Memory B cell (primary cell): Measurements from ENCODE around the gene PARP15.
A peak's percentile ranks its signal among the peaks of the same experiment; 100 is the strongest.

ENCODE experiments used
- ATAC-seq: fragments of 150-1000 bp; cut with Tn5 transposase; 2 replicates; pipeline ENCODE4 v1.10.0; 2021; ENCODE audit warnings: low read depth, mild to moderate bottlenecking, moderate library complexity
- DNase-seq, 2 donors: peaks; one replicate each; pipeline ENCODE4 v3.0.0; 2022; ENCODE audit warnings: low spot score in 2 of 2
- H3K27ac Mint-ChIP-seq: one replicate; pipeline ENCODE4 v1.8.0; 2022; ENCODE audit warnings: mild to moderate bottlenecking, moderate library complexity, mixed read lengths
- H3K27me3 Mint-ChIP-seq: one replicate; pipeline ENCODE4 v1.8.0; 2022; ENCODE audit warnings: mixed read lengths
- H3K36me3 Mint-ChIP-seq: one replicate; pipeline ENCODE4 v1.8.0; 2022; ENCODE audit warnings: mild to moderate bottlenecking, mixed read lengths
- H3K4me1 Mint-ChIP-seq: one replicate; pipeline ENCODE4 v1.8.0; 2022; ENCODE audit warnings: mixed read lengths
- H3K4me3 Mint-ChIP-seq: one replicate; pipeline ENCODE4 v1.8.0; 2022; ENCODE audit warnings: mild to moderate bottlenecking, moderate library complexity, mixed read lengths
- H3K9me3 Mint-ChIP-seq: one replicate; pipeline ENCODE4 v1.8.0; 2022; ENCODE audit warnings: mixed read lengths

Gene PARP15

GRCh38 chr3:122615303-122615702 lies 37.9 kb downstream of the PARP15 start:
- no peak for ATAC-seq
- peaks cover 41% of the 10 kb centered on the region for H3K36me3 Mint-ChIP-seq
- no peaks in the 10 kb centered on the region for H3K27me3 Mint-ChIP-seq
- H3K4me3 Mint-ChIP-seq = no peak overlapping the region
- no peak for DNase-seq
- peak overlapping the region; percentile 55 for H3K27ac Mint-ChIP-seq
- no peaks in the 10 kb centered on the region for H3K9me3 Mint-ChIP-seq
- peaks cover 26% of the 10 kb centered on the region for H3K4me1 Mint-ChIP-seq

- no peak for DNase-seq
- Mint-ChIP-seq H3K9me3 (peaks cover 3% of the 10 kb centered on the region), H3K4me1 (peaks cover 55% of the 10 kb centered on the region), H3K27me3 (no peaks in the 10 kb centered on the region), H3K27ac (peak overlapping the region; percentile 84), H3K4me3 (no peak overlapping the region), H3K36me3 (peaks cover 41% of the 10 kb centered on the region)
- no peak for ATAC-seq
These were observed 41.2 kb downstream of the PARP15 start for GRCh38 chr3:122618614-122619013.

- H3K36me3 Mint-ChIP-seq = peaks cover 42% of the 10 kb centered on the region
- H3K9me3 Mint-ChIP-seq = peaks cover 3% of the 10 kb centered on the region
These were observed 41.6 kb downstream of the PARP15 start for GRCh38 chr3:122619040-122619439.

GRCh38 chr3:122620399-122620798 lies 42.9 kb downstream of the PARP15 start:
- Mint-ChIP-seq H3K4me3 (peak overlapping the region; percentile 3), H3K4me1 (peaks cover 55% of the 10 kb centered on the region), H3K27me3 (no peaks in the 10 kb centered on the region), H3K9me3 (peaks cover 3% of the 10 kb centered on the region), H3K36me3 (peaks cover 40% of the 10 kb centered on the region), H3K27ac (peak overlapping the region; percentile 91)
- ATAC-seq = no peak
- no peak for DNase-seq

More at GRCh38 chr3:122619040-122619439, 41.6 kb downstream of the PARP15 start:
- no peak overlapping the region for H3K4me3 Mint-ChIP-seq
- peak overlapping the region; percentile 84 for H3K27ac Mint-ChIP-seq
- H3K4me1 Mint-ChIP-seq = peaks cover 58% of the 10 kb centered on the region
- DNase-seq (no peak), ATAC-seq (no peak)
- H3K27me3 Mint-ChIP-seq = no peaks in the 10 kb centered on the region

GRCh38 chr3:122621112-122621511 lies 43.7 kb downstream of the PARP15 start:
- H3K27me3 Mint-ChIP-seq = no peaks in the 10 kb centered on the region
- DNase-seq (no peak), ATAC-seq (peak; percentile 59)
- H3K4me1 Mint-ChIP-seq = peaks cover 55% of the 10 kb centered on the region
- H3K9me3 Mint-ChIP-seq = peaks cover 3% of the 10 kb centered on the region
- H3K4me3 Mint-ChIP-seq = peak overlapping the region; percentile 54
- H3K36me3 Mint-ChIP-seq = peaks cover 40% of the 10 kb centered on the region
- H3K27ac Mint-ChIP-seq = peak overlapping the region; percentile 91

GRCh38 chr3:122623031-122623829 lies 45.8 kb downstream of the PARP15 start:
- Mint-ChIP-seq H3K27ac (peak overlapping the region; percentile 91), H3K4me3 (no peak overlapping the region), H3K36me3 (peaks cover 50% of the 10 kb centered on the region), H3K4me1 (peaks cover 47% of the 10 kb centered on the region), H3K9me3 (peaks cover 3% of the 10 kb centered on the region), H3K27me3 (no peaks in the 10 kb centered on the region)
- DNase-seq (no peak), ATAC-seq (peak; percentile 67)

GRCh38 chr3:122626515-122627180 lies 49.2 kb downstream of the PARP15 start:
- Mint-ChIP-seq H3K27me3 (no peaks in the 10 kb centered on the region), H3K4me3 (no peak overlapping the region), H3K36me3 (peaks cover 46% of the 10 kb centered on the region), H3K4me1 (peaks cover 26% of the 10 kb centered on the region), H3K27ac (peak overlapping the region; percentile 22), H3K9me3 (peaks cover 3% of the 10 kb centered on the region)
- ATAC-seq (no peak), DNase-seq (no peak)

- DNase-seq (no peak), ATAC-seq (no peak)
- peaks cover 3% of the 10 kb centered on the region for H3K9me3 Mint-ChIP-seq
- H3K27me3 Mint-ChIP-seq = no peaks in the 10 kb centered on the region
- peaks cover 42% of the 10 kb centered on the region for H3K36me3 Mint-ChIP-seq
- peak overlapping the region; percentile 22 for H3K27ac Mint-ChIP-seq
- peaks cover 20% of the 10 kb centered on the region for H3K4me1 Mint-ChIP-seq
- H3K4me3 Mint-ChIP-seq = no peak overlapping the region
These were observed 49.9 kb downstream of the PARP15 start for GRCh38 chr3:122627301-122627700.

GRCh38 chr3:122628567-122628966 lies 51.1 kb downstream of the PARP15 start:
- Mint-ChIP-seq H3K27me3 (no peaks in the 10 kb centered on the region), H3K36me3 (peaks cover 33% of the 10 kb centered on the region), H3K4me1 (peaks cover 7% of the 10 kb centered on the region), H3K4me3 (no peak overlapping the region), H3K9me3 (no peaks in the 10 kb centered on the region), H3K27ac (no peak overlapping the region)
- no peak for DNase-seq
- no peak for ATAC-seq

GRCh38 chr3:122629763-122630162 lies 52.3 kb downstream of the PARP15 start:
- Mint-ChIP-seq H3K36me3 (peaks cover 39% of the 10 kb centered on the region), H3K9me3 (no peaks in the 10 kb centered on the region), H3K4me3 (no peak overlapping the region), H3K4me1 (peaks cover 11% of the 10 kb centered on the region), H3K27ac (no peak overlapping the region), H3K27me3 (no peaks in the 10 kb centered on the region)
- ATAC-seq (no peak), DNase-seq (no peak)

GRCh38 chr3:122635789-122636188 lies 58.3 kb downstream of the PARP15 start:
- Mint-ChIP-seq H3K27me3 (no peaks in the 10 kb centered on the region), H3K27ac (peak overlapping the region; percentile 58), H3K4me3 (no peak overlapping the region), H3K36me3 (peaks cover 39% of the 10 kb centered on the region), H3K9me3 (no peaks in the 10 kb centered on the region), H3K4me1 (peaks cover 8% of the 10 kb centered on the region)
- DNase-seq = no peak
- ATAC-seq = no peak

- peaks cover 41% of the 10 kb centered on the region for H3K36me3 Mint-ChIP-seq
These were observed 59.2 kb downstream of the PARP15 start for GRCh38 chr3:122636697-122637096.

GRCh38 chr3:122640437-122640999 lies 63.1 kb downstream of the PARP15 start:
- no peak overlapping the region for H3K4me3 Mint-ChIP-seq
- no peaks in the 10 kb centered on the region for H3K27me3 Mint-ChIP-seq
- ATAC-seq = no peak
- no peaks in the 10 kb centered on the region for H3K9me3 Mint-ChIP-seq
- no peak for DNase-seq
- H3K4me1 Mint-ChIP-seq = peaks cover 6% of the 10 kb centered on the region
- peaks cover 26% of the 10 kb centered on the region for H3K36me3 Mint-ChIP-seq
- peak overlapping the region; percentile 64 for H3K27ac Mint-ChIP-seq

More at GRCh38 chr3:122636697-122637096, 59.2 kb downstream of the PARP15 start:
- H3K4me3 Mint-ChIP-seq = no peak overlapping the region
- no peak overlapping the region for H3K27ac Mint-ChIP-seq
- H3K27me3 Mint-ChIP-seq = no peaks in the 10 kb centered on the region
- H3K4me1 Mint-ChIP-seq = peaks cover 8% of the 10 kb centered on the region
- ATAC-seq (no peak), DNase-seq (no peak)
- H3K9me3 Mint-ChIP-seq = no peaks in the 10 kb centered on the region

GRCh38 chr3:122642935-122643334 lies 65.5 kb downstream of the PARP15 start:
- no peaks in the 10 kb centered on the region for H3K9me3 Mint-ChIP-seq
- peaks cover 15% of the 10 kb centered on the region for H3K4me1 Mint-ChIP-seq
- DNase-seq = no peak
- H3K36me3 Mint-ChIP-seq = peaks cover 13% of the 10 kb centered on the region
- peak overlapping the region; percentile 33 for H3K27ac Mint-ChIP-seq
- no peak for ATAC-seq
- H3K27me3 Mint-ChIP-seq = no peaks in the 10 kb centered on the region
- H3K4me3 Mint-ChIP-seq = no peak overlapping the region
